ENCODE data around the gene NOP56. TPM values are rescaled to one million over a fixed set of nuclear protein-coding genes. Genes with fewer than 3 reads are reported as not detected.

Gene NOP56
- total and polyA plus RNA-seq, 9 of the 15 experiments (the other 6 are each of a cell fraction or from before 2014, with no cell fraction given): 295 to 697 (median 439) TPM

- TF ChIP-seq CEBPZ (IDR thresholded peaks at IDR 0.05; ENCODE audit: borderline replicate concordance, low read depth, low read length): no peak
- TF ChIP-seq ZNF175 (CRISPR knock-in tag; IDR thresholded peaks at IDR 0.05; ENCODE audit: low read depth): no peak
- TF ChIP-seq ZBTB5 (IDR thresholded peaks at IDR 0.05): no peak
- no peak for TF ChIP-seq ZNF263 (CRISPR knock-in tag; IDR thresholded peaks at IDR 0.05; ENCODE audit: borderline replicate concordance)
- peak; percentile 88 for TF ChIP-seq BHLHE40 (IDR thresholded peaks at IDR 0.05; ENCODE audit: low read length)
- TF ChIP-seq, protein P1, sequence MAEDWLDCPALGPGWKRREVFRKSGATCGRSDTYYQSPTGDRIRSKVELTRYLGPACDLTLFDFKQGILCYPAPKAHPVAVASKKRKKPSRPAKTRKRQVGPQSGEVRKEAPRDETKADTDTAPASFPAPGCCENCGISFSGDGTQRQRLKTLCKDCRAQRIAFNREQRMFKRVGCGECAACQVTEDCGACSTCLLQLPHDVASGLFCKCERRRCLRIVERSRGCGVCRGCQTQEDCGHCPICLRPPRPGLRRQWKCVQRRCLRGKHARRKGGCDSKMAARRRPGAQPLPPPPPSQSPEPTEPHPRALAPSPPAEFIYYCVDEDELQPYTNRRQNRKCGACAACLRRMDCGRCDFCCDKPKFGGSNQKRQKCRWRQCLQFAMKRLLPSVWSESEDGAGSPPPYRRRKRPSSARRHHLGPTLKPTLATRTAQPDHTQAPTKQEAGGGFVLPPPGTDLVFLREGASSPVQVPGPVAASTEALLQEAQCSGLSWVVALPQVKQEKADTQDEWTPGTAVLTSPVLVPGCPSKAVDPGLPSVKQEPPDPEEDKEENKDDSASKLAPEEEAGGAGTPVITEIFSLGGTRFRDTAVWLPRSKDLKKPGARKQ (CRISPR knock-in tag; IDR thresholded peaks at IDR 0.05): no peak
- TF ChIP-seq E2F3 (CRISPR knock-in tag; IDR thresholded peaks at IDR 0.05): 0 out of 2 replicates have a peak, but pooled peaks have one; percentile 11
- TF ChIP-seq ZNF583 (CRISPR knock-in tag; IDR thresholded peaks at IDR 0.05): no peak
- no peak for TF ChIP-seq ZNF584 (CRISPR knock-in tag; IDR thresholded peaks at IDR 0.05; ENCODE audit: low read depth)
- 0 out of 2 replicates have a peak, but pooled peaks have one; percentile 27 for TF ChIP-seq BCOR (IDR thresholded peaks at IDR 0.05)
- TF ChIP-seq NCOA2 (IDR thresholded peaks at IDR 0.05; ENCODE audit: partially characterized antibody in 2 of 2): no peak
- TF ChIP-seq CTBP1 (IDR thresholded peaks at IDR 0.05; ENCODE audit: borderline replicate concordance): peak; percentile 73; the same call in 1 of the 2 replicates
- TF ChIP-seq ZNF282 (CRISPR knock-in tag; IDR thresholded peaks at IDR 0.05): 0 out of 2 replicates have a peak, but pooled peaks have one; percentile 14
- TF ChIP-seq RHOXF2B (CRISPR knock-in tag; conservative IDR thresholded peaks at IDR 0.05): no peak
- TF ChIP-seq TEAD4 (IDR thresholded peaks at IDR 0.05; ENCODE audit: low read length): no peak
- no peak for TF ChIP-seq TEAD4 (CRISPR knock-in tag; IDR thresholded peaks at IDR 0.05; ENCODE audit: borderline replicate concordance)
- no peak for TF ChIP-seq ZNF212 (CRISPR knock-in tag; IDR thresholded peaks at IDR 0.05)
- peak; percentile 71 for TF ChIP-seq USF2 (CRISPR knock-in tag; IDR thresholded peaks at IDR 0.05)
Measured at GRCh38 chr20:2651772-2652723, at the start of gene NOP56 (continued).

Data from K562 (cell line).